Activated naive CD8-positive, alpha-beta T cell (primary cell): ENCODE measurements around the gene PHF20.
"Not testable (repeated sequence)": the region's sequence is repeated elsewhere in the genome, so short reads cannot be mapped to it uniquely, and the experiment has no call there.

Experiments
- H3K27ac Mint-ChIP-seq: one replicate; pipeline ENCODE4 v1.8.0; 2021; ENCODE audit warnings: mixed read lengths
- H3K27me3 Mint-ChIP-seq: one replicate; pipeline ENCODE4 v1.8.0; 2021; ENCODE audit warnings: mixed read lengths
- H3K36me3 Mint-ChIP-seq: one replicate; pipeline ENCODE4 v1.8.0; 2021; ENCODE audit warnings: mixed read lengths
- H3K4me1 Mint-ChIP-seq: one replicate; pipeline ENCODE4 v1.8.0; 2021; ENCODE audit warnings: low read depth, mixed read lengths
- H3K4me3 Mint-ChIP-seq: one replicate; pipeline ENCODE4 v1.8.0; 2021; ENCODE audit warnings: mild to moderate bottlenecking, mixed read lengths
- H3K9me3 Mint-ChIP-seq: one replicate; pipeline ENCODE4 v1.8.0; 2021; ENCODE audit warnings: low read depth, mixed read lengths

PHF20 gene

DNA sequence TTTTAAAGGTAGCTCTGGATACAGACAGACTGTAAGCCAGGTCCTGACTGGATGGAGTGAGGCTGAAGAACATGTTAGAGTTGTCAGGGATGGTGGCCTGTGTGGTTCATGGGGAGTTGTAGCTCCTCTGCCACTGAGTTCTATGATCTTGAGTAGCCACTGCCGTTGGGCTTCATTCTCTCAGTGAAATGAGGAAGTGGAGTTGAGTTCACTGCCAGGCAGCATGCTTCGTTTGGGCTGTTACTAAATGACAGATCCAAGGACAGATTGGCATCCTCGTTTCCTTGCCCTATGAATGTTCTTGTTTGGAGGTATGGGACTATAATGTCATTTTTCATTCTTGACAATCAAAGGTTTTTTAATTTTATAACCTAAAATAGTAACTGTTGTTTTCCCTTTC lies 145.3 kb downstream of the PHF20 start:
- no peaks in the 10 kb centered on the region for H3K9me3 Mint-ChIP-seq
- H3K27me3 Mint-ChIP-seq: no peaks in the 10 kb centered on the region
- H3K4me1 Mint-ChIP-seq: no peaks in the 10 kb centered on the region
- H3K4me3 Mint-ChIP-seq: no peak overlapping the region
- H3K27ac Mint-ChIP-seq: no peak overlapping the region
- peaks cover 1% of the 10 kb centered on the region for H3K36me3 Mint-ChIP-seq

DNA sequence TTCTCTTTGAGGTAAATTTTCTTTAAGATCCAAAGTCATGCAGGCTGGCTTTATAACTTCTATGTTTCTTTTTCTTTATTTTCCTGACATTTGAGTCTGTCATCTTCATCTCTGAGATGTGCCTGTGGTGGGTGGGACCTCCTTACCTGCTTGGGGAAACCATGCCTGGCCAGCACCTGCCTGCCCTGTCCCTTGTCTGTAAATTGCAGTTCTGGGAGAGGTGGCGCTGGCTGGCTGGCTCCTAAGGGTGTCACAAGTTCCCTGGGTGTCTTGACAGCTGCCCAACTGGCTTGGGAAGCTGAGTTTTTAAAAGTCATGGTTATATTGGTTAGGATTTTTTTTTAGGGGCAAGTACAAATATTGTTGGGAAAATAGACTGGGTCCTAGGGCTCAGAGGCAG lies 146.2 kb downstream of the PHF20 start:
- Mint-ChIP-seq H3K27ac (no peak overlapping the region), H3K4me1 (no peaks in the 10 kb centered on the region), H3K36me3 (no peaks in the 10 kb centered on the region), H3K4me3 (no peak overlapping the region), H3K27me3 (no peaks in the 10 kb centered on the region), H3K9me3 (no peaks in the 10 kb centered on the region)

DNA sequence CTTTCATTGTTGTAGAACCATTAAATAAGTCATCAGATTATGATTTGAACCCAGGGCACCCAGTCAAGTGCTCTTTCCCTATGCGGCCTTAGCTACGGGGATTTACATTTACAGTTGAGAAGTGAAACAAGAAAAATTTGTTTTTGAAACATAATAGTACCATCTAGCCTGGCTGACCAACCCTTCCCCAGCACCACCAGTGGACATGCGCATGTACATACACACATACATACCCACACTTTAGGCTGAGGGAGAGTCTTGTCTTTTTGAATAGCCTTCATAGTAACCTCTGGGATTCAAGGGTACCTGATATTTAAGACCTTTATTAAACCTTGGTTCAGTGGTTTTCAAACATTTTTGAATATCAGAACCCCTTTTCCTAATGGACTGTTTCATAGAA lies 148.7 kb downstream of the PHF20 start:
- Mint-ChIP-seq H3K36me3 (no peaks in the 10 kb centered on the region), H3K27ac (no peak overlapping the region), H3K9me3 (no peaks in the 10 kb centered on the region), H3K27me3 (no peaks in the 10 kb centered on the region), H3K4me1 (no peaks in the 10 kb centered on the region), H3K4me3 (no peak overlapping the region)

DNA sequence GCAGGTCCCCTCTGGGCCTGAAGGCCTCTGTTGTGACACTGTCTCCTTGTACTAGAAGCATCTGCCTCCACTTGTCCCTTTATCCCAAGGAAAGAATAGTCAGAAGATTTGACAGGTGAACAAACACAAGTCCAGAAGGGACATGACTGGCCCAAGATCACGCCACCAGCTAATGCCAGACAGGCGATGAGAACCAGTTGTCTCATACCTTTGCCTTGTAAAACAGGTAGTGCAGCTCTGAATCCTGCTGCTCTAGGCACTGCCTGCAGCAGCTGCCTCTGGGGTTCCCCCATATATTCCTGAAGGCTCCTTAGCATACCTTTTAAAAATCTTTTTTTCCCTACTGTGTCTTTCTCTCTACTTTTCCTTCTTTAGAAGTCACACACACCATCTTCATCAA lies 157.5 kb downstream of the PHF20 start:
- Mint-ChIP-seq H3K4me1 (no peaks in the 10 kb centered on the region), H3K27me3 (no peaks in the 10 kb centered on the region), H3K27ac (peak overlapping the region; percentile 25), H3K9me3 (no peaks in the 10 kb centered on the region), H3K36me3 (peaks cover 12% of the 10 kb centered on the region), H3K4me3 (no peak overlapping the region)

DNA sequence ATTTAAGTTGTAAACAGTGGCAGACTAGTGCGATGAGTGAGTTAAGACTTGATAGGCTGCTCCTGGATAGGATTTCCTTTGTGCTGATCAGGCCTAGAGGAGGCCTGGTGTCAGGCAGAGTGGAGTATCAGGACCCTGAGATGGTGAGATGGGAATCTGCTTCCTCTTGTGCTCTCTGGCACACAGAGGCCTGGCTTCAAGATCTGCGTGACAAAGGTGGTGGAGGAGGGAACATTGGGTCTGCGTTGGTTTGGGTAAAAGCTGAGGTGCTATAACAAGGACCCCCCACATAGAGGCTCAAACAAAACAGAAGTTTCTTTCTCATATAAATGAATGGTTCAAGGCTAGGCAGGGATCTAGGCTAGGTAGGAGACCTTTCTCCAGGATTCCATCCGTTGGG lies 162.2 kb downstream of the PHF20 start:
- Mint-ChIP-seq H3K4me1 (no peaks in the 10 kb centered on the region), H3K4me3 (no peak overlapping the region), H3K27ac (peak overlapping the region; percentile 50), H3K27me3 (no peaks in the 10 kb centered on the region), H3K9me3 (no peaks in the 10 kb centered on the region), H3K36me3 (peaks cover 7% of the 10 kb centered on the region)

DNA sequence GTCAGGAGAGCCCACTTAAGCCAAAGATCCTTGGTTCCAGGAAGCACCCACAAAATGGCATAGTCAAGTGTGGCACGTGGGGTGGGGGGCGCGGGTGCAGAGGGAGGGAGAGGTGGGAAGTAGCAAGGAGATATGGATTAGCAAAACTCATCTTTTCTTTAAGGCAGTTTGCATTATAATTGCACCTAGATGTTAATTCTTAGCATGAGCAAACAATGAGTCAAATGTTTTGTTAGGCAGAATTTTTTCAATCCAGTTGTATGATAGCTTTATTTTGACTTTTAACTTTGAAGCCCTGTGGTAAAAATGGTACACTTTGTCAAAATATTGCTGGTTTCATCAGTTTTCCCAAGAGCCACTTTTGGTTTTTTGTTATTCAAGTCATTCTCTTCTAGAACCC lies 167.4 kb downstream of the PHF20 start:
- no peaks in the 10 kb centered on the region for H3K27me3 Mint-ChIP-seq
- H3K4me1 Mint-ChIP-seq: no peaks in the 10 kb centered on the region
- H3K4me3 Mint-ChIP-seq: no peak overlapping the region
- H3K9me3 Mint-ChIP-seq: no peaks in the 10 kb centered on the region
- no peaks in the 10 kb centered on the region for H3K36me3 Mint-ChIP-seq
- H3K27ac Mint-ChIP-seq: no peak overlapping the region

DNA sequence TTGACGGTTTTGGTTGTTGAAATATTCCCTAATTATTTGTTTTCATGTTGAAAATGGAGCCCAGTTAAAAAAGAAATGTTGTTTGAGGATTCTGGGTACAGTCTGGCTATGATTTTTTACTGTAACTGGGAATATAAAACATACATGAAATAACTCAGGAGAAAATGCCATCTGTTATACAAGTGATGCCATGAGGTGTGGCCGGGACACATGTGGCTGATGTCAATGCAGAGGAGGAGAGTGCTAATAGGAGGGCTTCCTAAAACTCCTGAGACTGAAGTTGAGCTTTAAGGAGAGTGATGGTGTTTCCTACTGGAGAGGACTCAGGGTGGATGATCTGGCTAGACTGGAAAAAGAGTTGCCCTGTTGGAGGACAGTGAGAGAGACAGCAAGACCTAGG lies 169.8 kb downstream of the PHF20 start:
- Mint-ChIP-seq H3K27me3 (no peaks in the 10 kb centered on the region), H3K36me3 (no peaks in the 10 kb centered on the region), H3K4me3 (no peak overlapping the region), H3K4me1 (no peaks in the 10 kb centered on the region), H3K9me3 (no peaks in the 10 kb centered on the region), H3K27ac (peak overlapping the region; percentile 43)

DNA sequence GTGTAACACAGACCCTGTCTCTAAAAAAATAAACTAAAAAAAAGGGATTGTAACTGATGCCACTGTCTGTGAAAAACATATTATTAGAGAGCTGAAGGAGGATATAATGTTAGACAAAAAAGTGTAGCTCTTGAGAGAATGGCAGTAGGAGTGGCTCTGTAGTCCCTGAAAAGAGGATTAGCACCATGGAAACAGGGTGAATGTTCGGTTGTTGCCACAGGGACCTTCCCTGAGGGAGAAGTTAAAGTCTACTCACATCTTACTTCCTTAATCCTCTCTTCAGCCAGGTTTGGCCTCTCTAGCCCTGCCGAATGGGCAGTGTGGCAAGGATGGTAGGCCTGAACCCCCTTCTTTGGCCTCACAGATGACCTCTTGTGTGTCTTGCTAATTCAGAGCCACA lies 170.4 kb downstream of the PHF20 start:
- H3K4me3 Mint-ChIP-seq: no peak overlapping the region
- no peaks in the 10 kb centered on the region for H3K27me3 Mint-ChIP-seq
- no peaks in the 10 kb centered on the region for H3K4me1 Mint-ChIP-seq
- H3K36me3 Mint-ChIP-seq: no peaks in the 10 kb centered on the region
- peak overlapping the region; percentile 34 for H3K27ac Mint-ChIP-seq
- H3K9me3 Mint-ChIP-seq: no peaks in the 10 kb centered on the region

DNA sequence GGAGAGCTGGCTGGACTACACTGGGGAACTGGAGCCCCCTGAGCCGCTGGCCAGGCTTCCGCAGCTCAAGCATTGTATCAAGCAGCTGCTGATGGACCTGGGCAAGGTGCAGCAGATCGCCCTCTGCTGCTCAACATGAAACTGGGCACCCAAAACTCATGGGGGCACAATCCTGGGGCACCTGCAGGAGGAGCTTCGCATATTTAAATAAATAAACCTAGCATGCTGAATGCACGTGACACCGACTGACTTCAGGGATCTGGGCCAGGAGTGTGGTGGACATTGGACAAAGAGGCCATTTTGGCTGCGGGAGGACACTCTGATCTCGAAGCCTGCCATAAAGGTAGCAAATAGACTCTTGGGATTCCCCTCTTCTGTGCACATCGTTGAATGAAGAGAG lies 175.7 kb downstream of the PHF20 start:
- Mint-ChIP-seq H3K4me3 (no peak overlapping the region), H3K27me3 (no peaks in the 10 kb centered on the region), H3K36me3 (peaks cover 3% of the 10 kb centered on the region), H3K27ac (peak overlapping the region; percentile 50), H3K9me3 (no peaks in the 10 kb centered on the region), H3K4me1 (peaks cover 16% of the 10 kb centered on the region)

DNA sequence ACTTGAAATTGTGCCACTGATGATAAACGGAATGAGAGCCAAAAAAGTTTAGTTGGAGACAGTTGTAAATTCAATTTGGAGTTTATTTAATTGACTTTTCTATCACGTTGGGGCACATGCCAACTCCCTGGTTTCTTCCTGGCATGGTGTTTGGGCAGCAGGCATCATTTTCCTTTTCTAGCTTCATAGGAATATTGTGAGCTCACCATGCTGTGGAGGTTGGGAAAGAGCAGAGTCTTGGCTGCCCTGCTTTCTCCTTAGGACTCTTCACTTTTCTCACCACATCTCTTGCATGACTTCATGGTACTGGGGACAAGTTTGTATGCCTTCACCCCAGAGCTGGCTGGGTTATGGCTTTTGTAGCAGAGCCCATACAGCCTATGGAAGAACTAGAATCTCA lies 176.1 kb downstream of the PHF20 start:
- Mint-ChIP-seq H3K27me3 (no peaks in the 10 kb centered on the region), H3K27ac (peak overlapping the region; percentile 50), H3K9me3 (no peaks in the 10 kb centered on the region), H3K4me3 (no peak overlapping the region), H3K36me3 (peaks cover 6% of the 10 kb centered on the region), H3K4me1 (peaks cover 20% of the 10 kb centered on the region)

DNA sequence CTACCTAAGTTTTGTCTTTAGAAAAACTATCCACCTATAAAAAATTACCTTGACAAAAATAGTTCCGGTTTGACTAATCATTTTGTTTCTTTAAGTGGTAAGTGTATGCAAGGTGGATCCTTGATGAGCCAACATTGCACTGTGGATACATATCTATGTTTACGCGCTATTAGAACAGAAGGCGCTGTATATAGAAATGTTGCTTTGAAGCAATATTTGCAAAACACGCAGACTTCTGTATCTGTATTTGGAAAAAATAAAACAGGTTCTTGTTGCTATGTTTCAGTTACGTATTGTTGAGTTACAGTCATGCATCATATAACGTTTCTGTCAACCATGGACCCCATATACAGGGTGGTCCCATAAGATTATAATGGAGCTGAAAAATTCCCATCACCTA lies 178.3 kb downstream of the PHF20 start:
- peaks cover 25% of the 10 kb centered on the region for H3K4me1 Mint-ChIP-seq
- no peak overlapping the region for H3K27ac Mint-ChIP-seq
- no peaks in the 10 kb centered on the region for H3K9me3 Mint-ChIP-seq
- peaks cover 6% of the 10 kb centered on the region for H3K36me3 Mint-ChIP-seq
- no peaks in the 10 kb centered on the region for H3K27me3 Mint-ChIP-seq
- no peak overlapping the region for H3K4me3 Mint-ChIP-seq

DNA sequence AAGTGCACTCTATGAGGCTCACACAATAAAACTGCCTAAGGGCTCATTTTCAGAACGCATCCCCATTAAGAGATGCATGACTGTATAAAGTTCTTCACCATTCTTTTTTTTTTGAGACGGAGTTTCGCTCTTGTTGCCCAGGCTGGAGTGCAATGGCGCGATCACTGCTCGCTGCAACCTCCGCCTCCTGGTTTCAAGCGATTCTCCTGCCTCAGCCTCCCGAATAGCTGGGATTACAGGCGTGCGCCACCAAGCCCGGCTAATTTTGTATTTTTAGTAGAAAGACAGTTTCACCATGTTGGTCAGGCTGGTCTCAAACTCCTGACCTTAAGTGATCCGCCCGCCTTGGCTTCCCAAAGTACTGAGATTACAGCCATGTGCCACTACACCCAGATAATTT lies 180.3 kb downstream of the PHF20 start:
- not testable (repeated sequence) for H3K9me3 Mint-ChIP-seq, H3K27me3 Mint-ChIP-seq, H3K36me3 Mint-ChIP-seq
- Mint-ChIP-seq H3K27ac (peak overlapping the region; percentile 100), H3K4me3 (peak overlapping the region; percentile 99), H3K4me1 (peaks cover 30% of the 10 kb centered on the region)

DNA sequence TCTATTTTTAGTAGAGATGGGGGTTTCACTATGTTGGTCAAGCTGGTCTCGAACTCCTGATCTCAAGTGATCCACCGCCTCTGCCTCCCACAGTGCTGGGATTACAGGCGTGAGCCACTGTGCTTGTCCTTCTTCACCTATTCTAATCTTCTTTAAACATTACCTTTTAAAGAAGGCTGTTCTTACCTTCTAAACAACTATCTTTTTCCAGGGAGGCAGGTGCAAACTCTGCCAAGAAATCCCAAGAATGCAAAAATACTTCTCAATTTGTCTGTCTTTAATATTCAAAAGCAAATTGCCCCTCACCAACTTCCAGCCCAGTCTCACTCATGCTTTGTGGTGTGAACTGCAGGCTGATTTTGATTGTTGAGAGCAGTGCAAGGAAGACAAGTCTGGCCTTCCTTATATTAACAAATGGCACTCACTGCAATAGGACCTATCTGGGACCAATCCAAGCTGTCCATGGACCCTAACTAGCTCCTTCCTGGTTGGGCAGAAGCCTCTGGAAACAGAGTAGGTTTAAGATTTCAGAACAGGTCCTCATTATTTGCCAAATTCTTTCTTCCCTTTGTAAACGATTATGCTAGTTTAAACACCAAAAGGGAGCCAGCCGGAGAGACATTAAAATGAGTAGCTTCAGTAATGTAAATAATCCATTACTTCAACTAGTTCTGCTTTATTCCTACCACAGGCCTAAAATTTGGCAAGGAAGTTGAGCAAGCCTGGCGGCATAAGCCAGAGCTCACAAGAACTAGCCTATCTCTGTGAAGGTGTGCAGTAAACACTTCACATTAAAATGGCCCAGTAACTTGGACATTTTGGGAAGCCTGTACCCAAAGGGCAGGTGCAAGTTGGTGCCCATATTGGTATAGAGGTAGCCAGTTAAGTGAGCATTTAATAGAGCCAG lies 180.9 kb downstream of the PHF20 start:
- no peaks in the 10 kb centered on the region for H3K27me3 Mint-ChIP-seq
- H3K27ac Mint-ChIP-seq: peak overlapping the region; percentile 100
- peak overlapping the region; percentile 99 for H3K4me3 Mint-ChIP-seq
- peaks cover 4% of the 10 kb centered on the region for H3K36me3 Mint-ChIP-seq
- H3K4me1 Mint-ChIP-seq: peaks cover 25% of the 10 kb centered on the region
- no peaks in the 10 kb centered on the region for H3K9me3 Mint-ChIP-seq

DNA sequence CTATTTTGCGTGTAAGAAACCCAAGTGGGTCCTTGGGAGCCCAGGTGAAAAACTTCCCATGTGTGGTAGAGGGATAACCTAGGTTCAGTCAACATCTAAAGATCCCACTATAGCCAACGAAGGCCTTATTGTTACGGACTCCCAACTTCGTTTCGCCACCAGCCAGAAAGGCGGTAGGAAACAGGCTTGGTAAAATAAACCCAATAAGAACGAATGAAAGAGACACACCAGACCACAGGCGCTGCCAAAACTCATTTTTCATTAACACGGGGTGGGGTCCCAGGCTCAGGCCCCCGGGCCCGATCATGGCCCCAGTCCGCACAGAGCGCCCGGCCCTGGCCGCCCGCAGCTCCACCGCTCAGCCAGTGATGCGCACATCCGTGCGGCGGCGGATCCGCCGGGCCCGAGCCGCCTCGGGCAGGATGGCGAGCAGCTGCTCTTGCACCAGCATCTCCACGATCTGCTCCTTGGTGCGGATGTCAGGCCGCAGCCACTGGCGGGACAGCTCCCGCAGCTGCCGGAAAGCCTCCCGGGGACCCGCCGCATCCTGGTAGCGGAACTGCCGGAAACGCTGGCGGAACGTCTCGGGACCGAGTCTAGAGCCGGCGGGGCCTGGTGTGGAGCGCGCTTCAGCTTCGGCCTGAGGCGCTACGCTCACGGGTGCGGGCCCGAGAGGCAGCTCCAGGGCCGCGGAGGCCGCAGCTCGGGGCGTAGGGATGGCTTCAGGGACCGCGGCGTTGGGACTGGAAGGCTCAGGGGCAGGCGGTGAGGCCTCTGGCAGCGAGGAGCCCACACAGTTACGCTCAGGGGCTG lies 181.8 kb downstream of the PHF20 start:
- peak overlapping the region; percentile 99 for H3K4me3 Mint-ChIP-seq
- peaks cover 25% of the 10 kb centered on the region for H3K4me1 Mint-ChIP-seq
- H3K27ac Mint-ChIP-seq: peak overlapping the region; percentile 100
- H3K27me3 Mint-ChIP-seq: no peaks in the 10 kb centered on the region
- H3K36me3 Mint-ChIP-seq: peaks cover 3% of the 10 kb centered on the region
- H3K9me3 Mint-ChIP-seq: no peaks in the 10 kb centered on the region

DNA sequence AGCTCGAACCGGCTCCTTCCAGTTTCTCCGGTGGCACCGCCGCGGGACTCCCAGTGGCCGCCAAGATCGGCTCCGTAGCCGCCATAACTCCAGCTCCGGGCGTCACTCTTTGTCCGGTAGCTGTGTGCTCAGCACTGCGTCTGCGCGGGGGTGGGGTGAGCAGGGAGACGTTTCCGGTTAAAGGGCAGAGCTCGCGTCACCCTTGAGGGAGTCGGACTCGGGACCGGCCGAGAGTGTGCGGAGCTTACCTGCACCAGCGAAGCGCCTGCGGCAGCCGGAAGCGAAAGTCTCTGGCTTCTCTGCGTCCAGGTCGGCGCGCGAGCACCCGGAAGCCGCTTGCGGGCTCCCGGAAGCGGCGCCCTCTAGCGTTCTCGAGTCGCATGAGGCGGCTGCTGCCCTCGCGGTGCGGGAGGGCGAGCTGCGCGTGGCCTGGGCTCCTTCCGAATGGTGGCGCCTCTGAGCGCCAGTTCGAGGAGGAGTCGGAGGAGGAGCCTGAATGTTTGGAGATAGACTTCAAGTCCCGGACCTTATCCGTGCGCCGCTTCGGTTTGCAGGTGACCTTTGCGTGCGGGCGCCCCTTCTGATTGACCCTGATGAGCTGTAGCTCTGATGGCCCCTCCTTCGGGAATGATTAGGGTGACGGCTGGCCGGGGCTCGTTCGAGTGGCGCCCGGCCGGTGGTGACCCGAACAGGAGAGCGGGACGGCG lies 182.5 kb downstream of the PHF20 start, which contains the start of gene SCAND1:
Gene SCAND1 (minus strand): TSS at position 303 of the 707 bp plus-strand sequence. CDS start 218 bp downstream, at position 85.
- Mint-ChIP-seq H3K27ac (peak within 1 kb of the TSS; percentile 100), H3K4me3 (peak within 1 kb of the TSS; percentile 99), H3K4me1 (peaks cover 25% of the 10 kb centered on the region), H3K36me3 (peaks cover 3% of the 10 kb centered on the region), H3K27me3 (no peaks in the 10 kb centered on the region), H3K9me3 (peaks cover 4% of the 10 kb centered on the region)
